ENCODE results near the gene MT2A.

- TF ChIP-seq CTCF (conservative IDR thresholded peaks at IDR 0.05; ENCODE audit: low read depth, low read length) (no peak), EZH2 (IDR thresholded peaks at IDR 0.05; ENCODE audit: low read length, unreplicated experiment) (no peak), EZH2phosphoT487 (IDR thresholded peaks at IDR 0.05; ENCODE audit: borderline replicate concordance, low read length) (no peak)
These were observed 28.4 kb downstream of the MT2A start for GRCh38 chr16:56636616-56637413.
